Psoas muscle (tissue), 8 donors: ENCODE data around the gene GPATCH3. TPM values are rescaled to one million over a fixed set of nuclear protein-coding genes. Genes with fewer than 3 reads are reported as not detected.

Experiments
- ATAC-seq, 4 donors: fragments of 200-7000 bp; cut with Tn5 transposase; one replicate each; pipeline ENCODE4 v1.9.1; 2020; ENCODE audit warnings: moderate library complexity in 3 of 4, mild to moderate bottlenecking in 2 of 4
- DNase-seq, 2 donors: peaks; one replicate each; pipeline ENCODE4 v3.0.0-alpha.2; 2020
- H3K27ac ChIP-seq: fragments of 200-600 bp; one replicate; pipeline ENCODE4 v1.8.0; 2022
- H3K27me3 ChIP-seq, 3 donors: fragments of 200-600 bp in 1 of 3; one replicate each; pipeline versions ENCODE4 v1.6.1 to v1.8.0; 2013 to 2022; ENCODE audit warnings: low read length in 2 of 3, mild to moderate bottlenecking in 2 of 3, moderate library complexity in 1 of 3; ENCODE audit not compliant: insufficient read depth in 3 of 3
- H3K36me3 ChIP-seq, 2 donors: fragments of 200-600 bp in 1 of 2; one replicate each; pipeline versions ENCODE4 v1.6.1 to v1.8.0; 2013 to 2022; ENCODE audit warnings: low read depth in 1 of 2, mild to moderate bottlenecking in 1 of 2, moderate library complexity in 1 of 2; ENCODE audit not compliant: insufficient read depth in 1 of 2
- H3K4me1 ChIP-seq: fragments of 200-600 bp; one replicate; pipeline ENCODE4 v1.8.0; 2022
- H3K4me3 ChIP-seq: fragments of 200-600 bp; one replicate; pipeline ENCODE4 v1.8.0; 2022; ENCODE audit warnings: mild to moderate bottlenecking
- H3K9me3 ChIP-seq: fragments of 200-600 bp; one replicate; pipeline ENCODE4 v1.8.0; 2022
- CTCF ChIP-seq: fragments of 200-600 bp; IDR thresholded peaks from one replicate; pipeline ENCODE4 v1.8.0; 2022; ENCODE audit warnings: antibody characterized with exemption
- WGBS, 3 donors: extraction: QIAGEN DNeasy Blood & Tissue Kit; methylation state at CpG; one replicate each; pipeline versions ENCODE4 v1.1.6 to v1.1.7; 2013; 5-methylcytosine and 5-hydroxymethylcytosine counted together
- intact Hi-C, 2 donors: fragments of 100-400 bp; cut with DNase I; formaldehyde crosslinking; loops; one replicate each; pipeline versions ENCODE4 v1.11.0 to v1.14.2; 2022
- polyA plus RNA-seq, 3 donors: library from polyadenylated mRNA; stranded (reverse); fragments of 200-250 nt; gene quantifications; one replicate each; pipeline ENCODE4 v1.2.3, GENCODE V29; 2013
- total RNA-seq, 4 donors: library from RNA; stranded (reverse); fragmentation: NEBNext Ultra II Directional in 2 of 4; extraction: Animal tissue kit (Norgen Biotek cat#: 25700) in 2 of 4; gene quantifications; one replicate each; pipeline versions ENCODE4 v1.2.1 to v1.2.4, GENCODE V29; 2021 to 2023
- donor health status: healthy with polysubstance abuse.
- donor health status: DM: no; HTN: no; CAD: no; lungs with moderate emphysema.
- donor health status: Bipolar disorder and iron deficiency.
- donor health status: healthy.
- donor health status: DM: yes; HTN: yes; CAD: no.
- donor health status: DM: no; HTN: no; CAD: no.
- donor health status: DM: no; HTN: no; CAD: no.
- donor health status: DM: yes; HTN: yes; CAD: no.

GPATCH3 gene
- total and polyA plus RNA-seq, 7 donors = 10.7 to 31.8 (median 13.7) TPM

DNA sequence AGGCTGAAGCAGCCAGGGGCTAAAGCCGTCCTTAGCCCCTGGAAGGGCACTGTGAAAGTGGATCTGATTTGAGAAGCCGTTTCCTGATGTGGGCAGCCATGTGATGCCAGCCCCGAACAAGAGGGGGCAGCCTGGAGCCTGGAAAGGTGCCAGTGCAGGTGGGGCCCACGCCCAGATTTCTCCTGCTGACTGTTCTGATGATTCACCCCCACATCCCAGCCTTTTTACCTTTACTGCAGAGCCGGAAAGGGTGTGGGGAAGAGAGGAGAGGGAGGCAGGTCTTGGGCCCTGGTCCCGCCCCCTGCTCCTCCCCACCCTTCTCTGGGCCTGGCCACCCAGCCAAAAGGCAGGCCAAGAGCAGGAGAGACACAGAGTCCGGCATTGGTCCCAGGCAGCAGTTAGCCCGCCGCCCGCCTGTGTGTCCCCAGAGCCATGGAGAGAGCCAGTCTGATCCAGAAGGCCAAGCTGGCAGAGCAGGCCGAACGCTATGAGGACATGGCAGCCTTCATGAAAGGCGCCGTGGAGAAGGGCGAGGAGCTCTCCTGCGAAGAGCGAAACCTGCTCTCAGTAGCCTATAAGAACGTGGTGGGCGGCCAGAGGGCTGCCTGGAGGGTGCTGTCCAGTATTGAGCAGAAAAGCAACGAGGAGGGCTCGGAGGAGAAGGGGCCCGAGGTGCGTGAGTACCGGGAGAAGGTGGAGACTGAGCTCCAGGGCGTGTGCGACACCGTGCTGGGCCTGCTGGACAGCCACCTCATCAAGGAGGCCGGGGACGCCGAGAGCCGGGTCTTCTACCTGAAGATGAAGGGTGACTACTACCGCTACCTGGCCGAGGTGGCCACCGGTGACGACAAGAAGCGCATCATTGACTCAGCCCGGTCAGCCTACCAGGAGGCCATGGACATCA, 37.2 kb downstream of the GPATCH3 start, which contains the start of gene SFN:
SFN (plus strand) TSS at position 369 of the 904 bp plus-strand sequence; CDS start at position 433, 64 bp downstream.
- DNase-seq = no peak
- WGBS, 3 donors = 80 to 86% (median 82%) methylated on average over 35 to 37 of the region's 37 CpGs
- ATAC-seq = no peak
- Histone ChIP-seq H3K4me3 (peak within 1 kb of the TSS; percentile 72), H3K27me3 (no peaks in the 10 kb centered on the region), H3K27ac (no peak within 1 kb of the TSS), H3K4me1 (peaks cover 7% of the 10 kb centered on the region), H3K36me3 (no peaks in the 10 kb centered on the region), H3K9me3 (no peaks in the 10 kb centered on the region)
- intact Hi-C loops = no loop called here
- peak; percentile 7 for TF ChIP-seq CTCF

DNA sequence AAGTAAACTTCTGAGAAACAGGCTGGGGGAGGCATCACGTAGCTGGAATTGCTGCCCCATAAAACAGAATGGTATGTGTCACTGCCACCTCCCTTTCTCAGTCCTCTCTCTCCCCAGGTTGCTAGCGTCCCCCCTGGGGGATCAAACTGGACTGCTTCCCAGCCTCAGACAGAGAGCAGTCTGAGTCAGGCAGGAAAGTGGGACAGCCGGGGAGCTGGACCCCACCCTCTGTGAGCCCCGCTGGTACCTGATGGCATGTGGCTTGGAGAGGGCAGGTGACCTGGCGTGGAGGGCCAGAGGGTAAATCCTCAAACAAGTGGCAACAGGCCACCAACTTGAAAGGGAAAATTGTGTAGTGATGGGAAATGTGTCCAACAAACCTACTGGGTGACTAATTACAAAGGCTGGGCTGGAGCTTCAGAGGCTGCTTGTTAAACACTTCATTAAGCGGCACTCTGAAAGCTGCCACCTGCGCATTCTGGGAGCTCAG, 38.3 kb downstream of the GPATCH3 start:
- Histone ChIP-seq H3K9me3 (no peaks in the 10 kb centered on the region), H3K4me1 (peaks cover 7% of the 10 kb centered on the region), H3K27me3 (no peaks in the 10 kb centered on the region), H3K27ac (no peak overlapping the region), H3K4me3 (no peak overlapping the region), H3K36me3 (peaks cover 0 to under 1% of the 10 kb centered on the region in 2 donors)
- intact Hi-C loops = no loop called here
- WGBS, 3 donors = 80 to 82% (median 80%) methylated on average over 7 of the region's 7 CpGs
- no peak for TF ChIP-seq CTCF
- no peak for ATAC-seq
- DNase-seq = no peak

- Histone ChIP-seq H3K4me1 (peaks cover 7% of the 10 kb centered on the region), H3K36me3 (peaks cover 0 to 7% of the 10 kb centered on the region in 2 donors), H3K27me3 (no peaks in the 10 kb centered on the region), H3K9me3 (no peaks in the 10 kb centered on the region), H3K27ac (no peak overlapping the region), H3K4me3 (no peak overlapping the region)
- no peak for DNase-seq
- no peak for ATAC-seq
- intact Hi-C loops = no loop called here
- WGBS, 3 donors = 61 to 67% (median 64%) methylated on average over 5 of the region's 5 CpGs
- TF ChIP-seq CTCF = no peak
Observed at GRCh38 chr1:26861286-26861701, 39.0 kb downstream of the GPATCH3 start.

DNA sequence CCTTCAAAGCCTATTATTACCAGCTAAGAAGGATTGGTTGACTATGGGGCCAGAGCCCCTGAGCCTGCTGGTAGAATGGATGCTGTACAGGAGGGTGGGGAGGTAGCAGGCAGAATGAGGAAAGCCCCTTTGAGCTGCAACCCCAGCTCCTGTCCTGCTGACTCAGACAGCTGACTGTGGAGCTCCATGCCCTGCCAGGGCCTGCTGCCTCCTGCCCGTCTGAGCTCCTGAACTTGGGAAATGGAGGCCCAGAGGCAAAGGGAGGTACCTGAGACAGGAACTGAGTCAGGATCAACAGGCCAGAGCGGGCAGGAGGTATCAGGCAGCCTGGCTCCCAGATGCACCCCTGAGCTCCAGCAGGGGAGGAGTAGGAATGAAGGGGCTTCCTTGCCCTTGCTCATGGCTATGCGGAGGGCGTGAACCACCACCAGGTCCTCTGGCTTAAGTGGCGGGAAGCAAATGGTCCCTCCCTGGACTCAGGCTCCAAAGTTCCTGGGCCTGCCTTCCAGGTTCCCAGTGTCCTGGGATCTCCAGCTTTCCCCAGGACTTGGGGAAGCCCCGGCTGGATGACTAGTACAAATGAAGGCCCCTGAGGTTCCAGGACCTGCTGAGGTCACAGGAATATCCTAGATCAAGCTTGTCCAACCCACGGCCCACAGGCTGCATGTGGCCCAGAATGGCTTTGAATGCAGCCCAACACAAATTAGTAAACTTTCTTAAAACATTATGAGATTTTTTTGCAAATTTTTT, 41.2 kb downstream of the GPATCH3 start:
- Histone ChIP-seq H3K4me1 (peaks cover 4% of the 10 kb centered on the region), H3K9me3 (no peaks in the 10 kb centered on the region), H3K36me3 (peaks cover 0 to 29% of the 10 kb centered on the region in 2 donors), H3K27me3 (no peaks in the 10 kb centered on the region), H3K4me3 (no peak overlapping the region), H3K27ac (peak overlapping the region; percentile 41)
- no peak for TF ChIP-seq CTCF
- intact Hi-C loops = no loop called here
- WGBS, 3 donors = 87 to 92% (median 92%) methylated on average over 7 of the region's 7 CpGs
- ATAC-seq (no peak), DNase-seq (no peak)
